Fibroblast of lung (primary cell): ENCODE results near the gene IRF1. TPM values are rescaled to one million over a fixed set of nuclear protein-coding genes. Genes with fewer than 3 reads are reported as not detected.

ENCODE experiments used
- DNase-seq, 2 donors: peaks; one replicate each; pipeline versions ENCODE4 v3.0.0 to v3.0.0-alpha.2; 2010; ENCODE audit warnings: low read depth in 2 of 2
- H2AFZ ChIP-seq: 2 replicates; pipeline ENCODE4 v1.5.1; 2012; ENCODE audit warnings: low read length, control low read depth, inconsistent platforms
- H3K27ac ChIP-seq: 2 replicates; pipeline ENCODE4 v1.5.1; 2011; ENCODE audit warnings: low read length, control low read depth; ENCODE audit not compliant: insufficient read depth
- H3K27me3 ChIP-seq: 2 replicates; pipeline ENCODE4 v1.5.1; 2011; ENCODE audit warnings: mild to moderate bottlenecking, low read length; ENCODE audit not compliant: control insufficient read depth, insufficient read depth
- H3K36me3 ChIP-seq: 2 replicates; pipeline ENCODE4 v1.5.1; 2011; ENCODE audit warnings: low read length; ENCODE audit not compliant: control insufficient read depth, insufficient read depth
- H3K4me1 ChIP-seq: 2 replicates; pipeline ENCODE4 v1.5.1; 2011; ENCODE audit warnings: low read length; ENCODE audit not compliant: control insufficient read depth, insufficient read depth; ENCODE audit errors: extremely low read depth
- H3K4me2 ChIP-seq: 2 replicates; pipeline ENCODE4 v1.5.1; 2011; ENCODE audit warnings: low read length, control low read depth; ENCODE audit not compliant: insufficient read depth; ENCODE audit errors: extremely low read depth
- H3K4me3 ChIP-seq, 4 experiments: fragments of 200-600 bp in 1 of 4; sonication (generic) in 1 of 4; replicated peaks in 1 of 4; 2 replicates each; pipeline ENCODE4 v1.5.1; 2011 to 2016; ENCODE audit warnings: low read length in 4 of 4, low read depth in 3 of 4, mild to moderate bottlenecking in 3 of 4, control low read depth in 2 of 4, inconsistent platforms in 1 of 4, mixed read lengths in 1 of 4; ENCODE audit not compliant: insufficient read depth in 1 of 4; ENCODE audit errors: control extremely low read depth in 1 of 4
- H3K79me2 ChIP-seq: 2 replicates; pipeline ENCODE4 v1.5.1; 2012; ENCODE audit warnings: mild to moderate bottlenecking, low read length, inconsistent platforms; ENCODE audit not compliant: control insufficient read depth, insufficient read depth
- H3K9ac ChIP-seq: 2 replicates; pipeline ENCODE4 v1.5.1; 2011; ENCODE audit warnings: mild to moderate bottlenecking, low read length, control low read depth; ENCODE audit not compliant: insufficient read depth
- H3K9me3 ChIP-seq: 2 replicates; pipeline ENCODE4 v1.5.1; 2012; ENCODE audit warnings: low read depth, low read length; ENCODE audit not compliant: control insufficient read depth, insufficient read depth
- H4K20me1 ChIP-seq: 2 replicates; pipeline ENCODE4 v1.5.1; 2011; ENCODE audit warnings: low read length; ENCODE audit not compliant: control insufficient read depth, insufficient read depth; ENCODE audit errors: extremely low read depth
- EZH2 ChIP-seq: IDR thresholded peaks from 2 replicates; pipeline ENCODE4 v1.5.1; 2012; ENCODE audit warnings: low read length, control low read depth, mild to moderate bottlenecking; ENCODE audit errors: missing control alignments
- polyA plus RNA-seq, 2 donors: library from polyadenylated mRNA; depleted of rRNA in 1 of 2; stranded (reverse) in 1 of 2; unstranded in 1 of 2; fragments of >200 nt; gene quantifications; 2 replicates each; pipeline ENCODE4 v1.2.1, GENCODE V29; 2011 to 2012; ENCODE audit warnings: missing spikeins in 1 of 2
- total RNA-seq: library from RNA; depleted of rRNA; stranded (reverse); fragments of >200 nt; gene quantifications from 2 replicates; pipeline ENCODE4 v1.2.1, GENCODE V29; 2014
- TF ChIP-seq, protein P1 (sequence below), 2 donors: IDR thresholded peaks in 1 of 2; conservative IDR thresholded peaks in 1 of 2; 1 replicate in 1 of 2; 2 replicates in 1 of 2; pipeline ENCODE4 v1.5.1; 2011 to 2012; ENCODE audit warnings: low read length in 2 of 2, control low read depth in 1 of 2, inconsistent platforms in 1 of 2, low read depth in 1 of 2, mild to moderate bottlenecking in 1 of 2

The IRF1 gene
- total and polyA plus RNA-seq, 2 donors (not counting 1 experiment from before 2014, with no cell fraction given): 34.7 to 37.6 TPM

DNA sequence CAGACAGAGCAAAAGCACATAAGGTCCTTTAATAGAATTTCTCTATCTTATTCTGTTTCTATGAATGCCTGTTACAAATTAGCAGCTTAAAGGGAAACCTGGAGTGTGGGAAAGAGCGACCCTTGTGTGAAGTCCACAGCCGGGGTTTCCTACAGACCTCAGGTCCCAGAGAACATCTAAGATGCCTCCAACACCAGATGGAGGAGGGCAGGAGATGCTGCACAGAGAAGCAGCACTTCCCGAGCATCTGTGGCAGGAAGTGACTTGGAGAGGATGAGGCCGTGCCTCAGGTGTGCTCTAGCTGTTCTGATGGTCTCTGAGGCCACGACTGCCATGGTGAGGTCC is 26.8 kb downstream of the IRF1 start:
- H3K4me2 ChIP-seq: peak overlapping the region; percentile 34

DNA sequence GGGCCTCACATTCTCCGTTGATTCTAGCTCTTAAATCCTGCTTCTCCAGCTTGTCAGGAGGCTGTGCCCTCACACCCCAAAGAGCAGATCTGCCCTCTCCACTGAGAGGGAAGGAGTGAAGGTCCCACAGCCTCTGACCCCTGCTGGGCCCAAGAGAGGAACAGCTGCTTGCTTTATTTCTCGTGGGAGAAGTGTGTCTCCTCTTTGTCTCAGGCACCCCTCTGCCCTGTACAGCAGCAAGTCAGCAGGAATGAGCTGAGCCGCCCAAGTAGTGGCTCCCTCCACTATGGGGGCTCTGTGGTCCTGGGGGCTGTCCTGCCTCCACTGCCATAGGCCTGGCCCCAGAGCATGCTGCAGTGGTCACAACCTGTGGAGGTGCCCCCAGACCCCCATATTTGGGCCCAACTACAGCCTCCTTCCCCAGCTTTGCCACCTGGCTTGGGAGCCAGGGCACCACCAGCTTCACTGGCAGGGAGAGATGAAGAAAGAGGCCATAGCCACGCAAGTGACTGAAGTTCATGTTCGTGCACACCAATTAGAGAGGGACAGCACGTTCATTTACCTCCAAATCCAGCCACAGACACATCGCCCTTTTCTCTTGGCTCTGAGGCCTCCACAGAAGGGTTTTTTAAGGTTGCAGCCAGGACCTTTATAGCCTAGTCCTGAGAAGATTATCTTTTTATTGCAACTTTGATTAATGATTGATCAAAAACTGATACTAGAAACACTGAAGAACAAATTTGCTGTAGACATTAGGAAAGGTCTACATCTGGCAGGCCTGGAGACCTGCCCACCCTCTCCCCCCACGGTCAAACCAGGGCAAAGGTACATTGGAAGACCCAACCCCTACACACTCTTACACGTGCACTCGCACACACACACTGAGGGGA is 27.5 kb downstream of the IRF1 start:
- Histone ChIP-seq H3K4me1 (peaks cover 37% of the 10 kb centered on the region), H3K27ac (no peak overlapping the region), H3K4me3 (no peak overlapping the region)

More for the DNA sequence above, 26.8 kb downstream of the IRF1 start:
- no peaks in the 10 kb centered on the region for H3K9me3 ChIP-seq
- no peaks in the 10 kb centered on the region for H3K79me2 ChIP-seq
- peaks cover 32% of the 10 kb centered on the region for H3K4me1 ChIP-seq
- H3K27ac ChIP-seq: peak overlapping the region; percentile 30
- no peak for DNase-seq
- no peak overlapping the region for H2AFZ ChIP-seq
- H3K4me3 ChIP-seq: no peak overlapping the region
- TF ChIP-seq, protein P1, sequence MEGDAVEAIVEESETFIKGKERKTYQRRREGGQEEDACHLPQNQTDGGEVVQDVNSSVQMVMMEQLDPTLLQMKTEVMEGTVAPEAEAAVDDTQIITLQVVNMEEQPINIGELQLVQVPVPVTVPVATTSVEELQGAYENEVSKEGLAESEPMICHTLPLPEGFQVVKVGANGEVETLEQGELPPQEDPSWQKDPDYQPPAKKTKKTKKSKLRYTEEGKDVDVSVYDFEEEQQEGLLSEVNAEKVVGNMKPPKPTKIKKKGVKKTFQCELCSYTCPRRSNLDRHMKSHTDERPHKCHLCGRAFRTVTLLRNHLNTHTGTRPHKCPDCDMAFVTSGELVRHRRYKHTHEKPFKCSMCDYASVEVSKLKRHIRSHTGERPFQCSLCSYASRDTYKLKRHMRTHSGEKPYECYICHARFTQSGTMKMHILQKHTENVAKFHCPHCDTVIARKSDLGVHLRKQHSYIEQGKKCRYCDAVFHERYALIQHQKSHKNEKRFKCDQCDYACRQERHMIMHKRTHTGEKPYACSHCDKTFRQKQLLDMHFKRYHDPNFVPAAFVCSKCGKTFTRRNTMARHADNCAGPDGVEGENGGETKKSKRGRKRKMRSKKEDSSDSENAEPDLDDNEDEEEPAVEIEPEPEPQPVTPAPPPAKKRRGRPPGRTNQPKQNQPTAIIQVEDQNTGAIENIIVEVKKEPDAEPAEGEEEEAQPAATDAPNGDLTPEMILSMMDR (conservative IDR thresholded peaks at IDR 0.05 in 1 of 2, IDR thresholded peaks at IDR 0.05 in 1 of 2; ENCODE audit: low read depth in 1 of 2, low read length in 2 of 2): no peak
- no peak for TF ChIP-seq EZH2
- no peaks in the 10 kb centered on the region for H3K36me3 ChIP-seq
- H4K20me1 ChIP-seq: no peaks in the 10 kb centered on the region
- H3K9ac ChIP-seq: no peak overlapping the region
- H3K27me3 ChIP-seq: no peaks in the 10 kb centered on the region

DNA sequence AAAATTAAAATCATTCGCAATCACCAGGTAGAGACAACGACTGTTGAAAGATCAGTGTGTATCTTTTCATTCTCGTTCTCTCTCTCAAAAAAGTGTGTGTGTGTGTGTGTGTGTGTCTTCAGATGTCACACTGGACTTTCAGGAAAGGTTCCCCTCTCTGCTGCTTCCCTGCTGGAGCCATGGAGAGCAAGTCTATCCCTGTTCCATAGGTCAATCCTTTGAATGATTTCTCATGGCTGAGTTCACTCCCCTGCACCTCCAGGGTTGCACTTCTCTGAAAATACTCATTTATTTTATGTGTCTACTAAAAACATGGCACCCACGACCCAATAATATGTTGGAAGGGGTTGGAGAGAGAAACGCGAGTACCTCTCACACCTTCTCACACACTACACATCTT is 28.2 kb downstream of the IRF1 start:
- no peaks in the 10 kb centered on the region for H3K27me3 ChIP-seq
- peaks cover 45% of the 10 kb centered on the region for H3K4me1 ChIP-seq
- H3K27ac ChIP-seq: no peak overlapping the region
- H2AFZ ChIP-seq: no peak overlapping the region
- H3K36me3 ChIP-seq: no peaks in the 10 kb centered on the region
- no peak overlapping the region for H3K9ac ChIP-seq
- no peaks in the 10 kb centered on the region for H4K20me1 ChIP-seq
- no peaks in the 10 kb centered on the region for H3K79me2 ChIP-seq
- no peak overlapping the region for H3K4me3 ChIP-seq
- H3K4me2 ChIP-seq: no peak overlapping the region
- DNase-seq: no peak
- TF ChIP-seq, protein P1 (conservative IDR thresholded peaks at IDR 0.05 in 1 of 2, IDR thresholded peaks at IDR 0.05 in 1 of 2; ENCODE audit: low read depth in 1 of 2, low read length in 2 of 2): no peak
- TF ChIP-seq EZH2: no peak
- no peaks in the 10 kb centered on the region for H3K9me3 ChIP-seq

More for the DNA sequence above, 27.5 kb downstream of the IRF1 start:
- H3K9ac ChIP-seq: no peak overlapping the region
- DNase-seq: no peak
- no peak overlapping the region for H2AFZ ChIP-seq
- H3K4me2 ChIP-seq: no peak overlapping the region
- H3K36me3 ChIP-seq: no peaks in the 10 kb centered on the region
- H3K79me2 ChIP-seq: no peaks in the 10 kb centered on the region
- H3K9me3 ChIP-seq: no peaks in the 10 kb centered on the region
- H3K27me3 ChIP-seq: no peaks in the 10 kb centered on the region
- TF ChIP-seq, protein P1 (conservative IDR thresholded peaks at IDR 0.05 in 1 of 2, IDR thresholded peaks at IDR 0.05 in 1 of 2; ENCODE audit: low read depth in 1 of 2, low read length in 2 of 2): no peak
- no peak for TF ChIP-seq EZH2
- no peaks in the 10 kb centered on the region for H4K20me1 ChIP-seq
